ENCODE measurements around the gene STX16. TPM values are rescaled to one million over a fixed set of nuclear protein-coding genes. Genes with fewer than 3 reads are reported as not detected.

Gene STX16
- polyA plus RNA-seq, 3 donors = 15.6 to 165 (median 27.4) TPM

DNA sequence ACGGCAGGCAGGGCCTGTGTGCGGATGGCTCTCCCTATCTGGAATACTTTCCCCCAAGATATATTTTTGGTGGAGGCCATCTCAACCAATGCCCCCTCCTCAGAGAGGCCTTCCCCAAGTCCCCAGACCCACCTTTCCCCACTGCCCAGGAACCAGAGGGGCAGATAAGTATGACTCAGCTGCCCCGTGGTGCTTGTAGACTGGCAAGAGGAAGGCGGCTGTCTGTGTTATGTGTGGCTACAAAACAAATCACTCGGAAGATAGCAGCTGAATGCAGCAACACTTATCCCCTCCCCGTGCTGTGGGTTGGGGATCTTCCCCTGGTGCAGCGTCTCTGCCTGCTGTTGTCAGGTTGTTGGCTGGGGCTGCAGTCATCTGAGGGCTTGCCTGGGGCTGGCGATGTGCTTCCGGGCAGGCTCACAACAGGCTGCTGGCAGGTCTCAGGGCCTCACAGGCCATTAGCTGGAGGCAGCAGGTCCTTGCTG is 48.6 kb downstream of the STX16 start:
- 91% methylated on average over 8 of the region's 9 CpGs for WGBS (ENCODE audit: insufficient coverage)
- Mint-ChIP-seq H3K27ac (peak overlapping the region in 3 of 7 donors; percentile 21 to 66 (median 41)), H3K9me3 (peaks cover 0 to 1% (median 0%) of the 10 kb centered on the region in 7 donors), H3K4me1 (no peaks in the 10 kb centered on the region), H3K4me3 (no peak overlapping the region), H3K27me3 (ENCODE audit: low read depth in 3 of 3) (peaks cover 0 to 2% (median 0%) of the 10 kb centered on the region in 3 donors), H3K36me3 (peaks cover 35 to 45% of the 10 kb centered on the region in 2 donors)
- Histone ChIP-seq H3K36me3 (replicated peaks in 1 of 2; ENCODE audit: control insufficient read depth in 1 of 2, insufficient read depth in 2 of 2, low read length in 2 of 2) (peaks cover 90 to 97% of the 10 kb centered on the region in 2 donors), H3K4me3 (replicated peaks in 1 of 3; ENCODE audit: low read depth in 2 of 3, low read length in 3 of 3) (no peak overlapping the region), H3K4me1 (ENCODE audit: control insufficient read depth in 1 of 2, insufficient read depth in 2 of 2, low read length in 2 of 2) (peaks cover 2 to 4% of the 10 kb centered on the region in 2 donors), H3K27me3 (ENCODE audit: control insufficient read depth in 2 of 2, insufficient read depth in 2 of 2, low read length in 2 of 2) (no peaks in the 10 kb centered on the region), H3K4me2 (replicated peaks; ENCODE audit: extremely low read depth, low read length, poor library complexity, severe bottlenecking) (no peak overlapping the region), H2AFZ (ENCODE audit: insufficient read depth, low read depth, low read length, poor library complexity, severe bottlenecking) (no peak overlapping the region), H4K20me1 (ENCODE audit: insufficient read depth, low read length) (peaks cover 5% of the 10 kb centered on the region), H3K9ac (ENCODE audit: insufficient read depth, low read length, poor library complexity, severe bottlenecking) (no peak overlapping the region), H3K27ac (ENCODE audit: low read depth in 1 of 2, low read length in 2 of 2) (no peak overlapping the region), H3K79me2 (ENCODE audit: insufficient read depth, low read length) (peaks cover 3% of the 10 kb centered on the region), H3K9me3 (replicated peaks in 1 of 2; ENCODE audit: control insufficient read depth in 1 of 2, insufficient read depth in 1 of 2, low read length in 2 of 2) (no peaks in the 10 kb centered on the region)
- intact Hi-C loops (cut with micrococcal nuclease) = no loop called here
- TF ChIP-seq CTCF (IDR thresholded peaks at IDR 0.05) = no peak
- no peak for DNase-seq

DNA sequence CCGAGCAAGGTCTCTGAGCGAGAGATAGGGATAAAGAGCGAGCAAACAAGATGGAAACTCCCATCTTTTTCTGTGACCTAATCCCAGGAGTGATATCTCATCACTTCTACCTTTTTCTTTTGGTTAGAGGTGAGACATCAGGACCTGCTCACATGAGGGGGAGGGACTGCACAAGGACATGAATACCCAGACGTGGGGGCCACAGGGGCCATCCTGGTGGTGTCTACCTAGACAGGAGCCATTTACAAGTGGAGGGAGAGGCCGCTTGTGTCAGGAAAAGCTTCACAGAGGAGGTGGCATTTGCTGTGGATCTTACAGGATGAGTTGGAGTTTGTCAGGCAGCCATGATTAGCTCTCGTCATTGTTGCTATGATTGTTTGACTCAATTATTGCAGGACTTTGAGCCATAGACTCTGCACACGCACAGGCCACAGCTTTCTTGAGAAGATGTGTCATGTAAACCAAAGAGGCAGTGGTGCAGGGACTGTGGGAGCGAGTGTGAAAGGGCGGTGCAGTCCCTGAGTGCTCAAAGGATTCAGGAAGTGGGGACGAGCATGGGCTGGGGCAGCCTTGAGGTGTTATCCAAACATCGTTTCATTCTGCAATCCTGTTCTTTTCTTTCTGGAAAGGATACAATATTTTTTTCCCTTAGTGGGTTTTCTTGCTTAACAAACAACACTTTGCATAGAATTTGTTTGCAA is 49.2 kb downstream of the STX16 start:
- WGBS (ENCODE audit: insufficient coverage) = 97% methylated on average over 8 of the region's 11 CpGs
- H2AFZ ChIP-seq (ENCODE audit: insufficient read depth, low read depth, low read length, poor library complexity, severe bottlenecking) = no peak overlapping the region
- peak overlapping the region in 3 of 7 donors; percentile 11 to 66 (median 41) for H3K27ac Mint-ChIP-seq

More for the DNA sequence above, 49.2 kb downstream of the STX16 start:
- Histone ChIP-seq H3K4me3 (replicated peaks in 1 of 3; ENCODE audit: low read depth in 2 of 3, low read length in 3 of 3) (no peak overlapping the region), H3K9me3 (replicated peaks in 1 of 2; ENCODE audit: control insufficient read depth in 1 of 2, insufficient read depth in 1 of 2, low read length in 2 of 2) (no peaks in the 10 kb centered on the region), H3K27me3 (ENCODE audit: control insufficient read depth in 2 of 2, insufficient read depth in 2 of 2, low read length in 2 of 2) (no peaks in the 10 kb centered on the region), H3K9ac (ENCODE audit: insufficient read depth, low read length, poor library complexity, severe bottlenecking) (no peak overlapping the region), H3K4me2 (replicated peaks; ENCODE audit: extremely low read depth, low read length, poor library complexity, severe bottlenecking) (no peak overlapping the region), H3K36me3 (replicated peaks in 1 of 2; ENCODE audit: control insufficient read depth in 1 of 2, insufficient read depth in 2 of 2, low read length in 2 of 2) (peaks cover 91 to 97% of the 10 kb centered on the region in 2 donors), H3K79me2 (ENCODE audit: insufficient read depth, low read length) (no peaks in the 10 kb centered on the region), H3K27ac (ENCODE audit: low read depth in 1 of 2, low read length in 2 of 2) (no peak overlapping the region), H3K4me1 (ENCODE audit: control insufficient read depth in 1 of 2, insufficient read depth in 2 of 2, low read length in 2 of 2) (no peaks in the 10 kb centered on the region), H4K20me1 (ENCODE audit: insufficient read depth, low read length) (peaks cover 5% of the 10 kb centered on the region)
- TF ChIP-seq CTCF (IDR thresholded peaks at IDR 0.05) = no peak
- intact Hi-C loops (cut with micrococcal nuclease) = no loop called here
- Mint-ChIP-seq H3K4me1 (no peaks in the 10 kb centered on the region), H3K27me3 (ENCODE audit: low read depth in 3 of 3) (peaks cover 0 to 2% (median 0%) of the 10 kb centered on the region in 3 donors), H3K9me3 (peaks cover 0 to 1% (median 0%) of the 10 kb centered on the region in 7 donors), H3K4me3 (no peak overlapping the region), H3K36me3 (peaks cover 41 to 51% of the 10 kb centered on the region in 2 donors)
- DNase-seq = no peak

Measured in CD14-positive monocyte (primary cell).